Ishikawa (cell line): ENCODE data around the gene ZNF502.

Experiments
- FOXM1 ChIP-seq: IDR thresholded peaks from 2 replicates; pipeline ENCODE4 v1.6.1; 2012; ENCODE audit warnings: low read depth, borderline replicate concordance
- RAD21 ChIP-seq: IDR thresholded peaks from 2 replicates; pipeline ENCODE4 v1.6.1; 2012; ENCODE audit warnings: low read depth
- TCF12 ChIP-seq: IDR thresholded peaks from 2 replicates; pipeline ENCODE4 v1.6.1; 2012; ENCODE audit warnings: low read depth
- YY1 ChIP-seq: IDR thresholded peaks from 2 replicates; pipeline ENCODE4 v1.6.1; 2012; ENCODE audit warnings: low read depth
- TF ChIP-seq, protein P1 (sequence below): IDR thresholded peaks from 2 replicates; pipeline ENCODE4 v1.6.1; 2012; ENCODE audit warnings: low read depth, mild to moderate bottlenecking

- TF ChIP-seq YY1 = no peak
- no peak for TF ChIP-seq TCF12
- no peak for TF ChIP-seq RAD21
- TF ChIP-seq, protein P1, sequence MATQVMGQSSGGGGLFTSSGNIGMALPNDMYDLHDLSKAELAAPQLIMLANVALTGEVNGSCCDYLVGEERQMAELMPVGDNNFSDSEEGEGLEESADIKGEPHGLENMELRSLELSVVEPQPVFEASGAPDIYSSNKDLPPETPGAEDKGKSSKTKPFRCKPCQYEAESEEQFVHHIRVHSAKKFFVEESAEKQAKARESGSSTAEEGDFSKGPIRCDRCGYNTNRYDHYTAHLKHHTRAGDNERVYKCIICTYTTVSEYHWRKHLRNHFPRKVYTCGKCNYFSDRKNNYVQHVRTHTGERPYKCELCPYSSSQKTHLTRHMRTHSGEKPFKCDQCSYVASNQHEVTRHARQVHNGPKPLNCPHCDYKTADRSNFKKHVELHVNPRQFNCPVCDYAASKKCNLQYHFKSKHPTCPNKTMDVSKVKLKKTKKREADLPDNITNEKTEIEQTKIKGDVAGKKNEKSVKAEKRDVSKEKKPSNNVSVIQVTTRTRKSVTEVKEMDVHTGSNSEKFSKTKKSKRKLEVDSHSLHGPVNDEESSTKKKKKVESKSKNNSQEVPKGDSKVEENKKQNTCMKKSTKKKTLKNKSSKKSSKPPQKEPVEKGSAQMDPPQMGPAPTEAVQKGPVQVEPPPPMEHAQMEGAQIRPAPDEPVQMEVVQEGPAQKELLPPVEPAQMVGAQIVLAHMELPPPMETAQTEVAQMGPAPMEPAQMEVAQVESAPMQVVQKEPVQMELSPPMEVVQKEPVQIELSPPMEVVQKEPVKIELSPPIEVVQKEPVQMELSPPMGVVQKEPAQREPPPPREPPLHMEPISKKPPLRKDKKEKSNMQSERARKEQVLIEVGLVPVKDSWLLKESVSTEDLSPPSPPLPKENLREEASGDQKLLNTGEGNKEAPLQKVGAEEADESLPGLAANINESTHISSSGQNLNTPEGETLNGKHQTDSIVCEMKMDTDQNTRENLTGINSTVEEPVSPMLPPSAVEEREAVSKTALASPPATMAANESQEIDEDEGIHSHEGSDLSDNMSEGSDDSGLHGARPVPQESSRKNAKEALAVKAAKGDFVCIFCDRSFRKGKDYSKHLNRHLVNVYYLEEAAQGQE = no peak
- TF ChIP-seq FOXM1 = no peak
Measured at GRCh38 chr3:44687898-44688297, 24.6 kb upstream of the ZNF502 start.
